Neural cell (in vitro differentiated cells): ENCODE results near the gene SYT17. TPM values are rescaled to one million over a fixed set of nuclear protein-coding genes. Genes with fewer than 3 reads are reported as not detected.

ENCODE experiments used
- H2AFZ ChIP-seq: fragments of 200-600, 300-800 bp; sonication (generic), shearing (Covaris generic); 2 replicates; pipeline ENCODE4 v1.6.0; 2014; ENCODE audit warnings: low read depth, mild to moderate bottlenecking, antibody characterized with exemption, low read length, moderate library complexity
- H3F3A ChIP-seq: fragments of 200-600 bp; shearing (Covaris generic); 2 replicates; pipeline ENCODE4 v1.6.1; 2016; ENCODE audit warnings: mild to moderate bottlenecking, moderate library complexity, mixed read lengths, antibody characterized with exemption, low read length; ENCODE audit not compliant: insufficient read depth, poor library complexity, severe bottlenecking
- H3K27ac ChIP-seq: fragments of 200-600, 300-800 bp; sonication (generic), shearing (Covaris generic); 2 replicates; pipeline ENCODE4 v1.5.1; 2014; ENCODE audit warnings: mild to moderate bottlenecking, low read length, moderate library complexity
- H3K27me3 ChIP-seq: fragments of 300-800, 200-600 bp; sonication (generic), shearing (Covaris generic); 2 replicates; pipeline ENCODE4 v1.6.0; 2014; ENCODE audit warnings: mild to moderate bottlenecking, low read depth, low read length, moderate library complexity; ENCODE audit not compliant: insufficient read depth
- H3K36me3 ChIP-seq: fragments of 300-800, 200-600 bp; sonication (generic), shearing (Covaris generic); 2 replicates; pipeline ENCODE4 v1.5.1; 2014; ENCODE audit warnings: mild to moderate bottlenecking, antibody characterized with exemption, low read length, moderate library complexity; ENCODE audit not compliant: insufficient read depth
- H3K4me2 ChIP-seq: fragments of 300-800, 200-600 bp; sonication (generic), shearing (Covaris generic); 2 replicates; pipeline ENCODE4 v1.6.0; 2014; ENCODE audit warnings: mild to moderate bottlenecking, low read length
- H3K4me3 ChIP-seq: fragments of 300-800, 200-600 bp; sonication (generic), shearing (Covaris generic); 2 replicates; pipeline ENCODE4 v1.5.1; 2014; ENCODE audit warnings: mild to moderate bottlenecking, low read length, moderate library complexity
- H3K79me2 ChIP-seq: fragments of 200-600 bp; shearing (Covaris generic); replicated peaks from 2 replicates; pipeline ENCODE4 v1.6.0; 2014; ENCODE audit warnings: mild to moderate bottlenecking, low read length, moderate library complexity; ENCODE audit not compliant: insufficient read depth
- H3K9ac ChIP-seq: fragments of 300-800, 200-600 bp; sonication (generic), shearing (Covaris generic); 2 replicates; pipeline ENCODE4 v1.6.1; 2016; ENCODE audit warnings: mild to moderate bottlenecking, low read length, mixed read lengths
- H3K9me2 ChIP-seq: fragments of 200-600 bp; shearing (Covaris generic); 2 replicates; pipeline ENCODE4 v1.6.1; 2016; ENCODE audit warnings: mild to moderate bottlenecking, low read length, mixed read lengths; ENCODE audit not compliant: insufficient read depth
- H3K9me3 ChIP-seq: fragments of 200-600, 300-800 bp; sonication (generic), shearing (Covaris generic); 2 replicates; pipeline ENCODE4 v1.6.1; 2016; ENCODE audit warnings: mild to moderate bottlenecking, mixed run types, low read length, moderate library complexity, mixed read lengths
- H4K20me1 ChIP-seq: fragments of 200-600 bp; shearing (Covaris generic); 2 replicates; pipeline ENCODE4 v1.6.1; 2016; ENCODE audit warnings: mild to moderate bottlenecking, mixed run types; ENCODE audit not compliant: insufficient read depth
- EP300 ChIP-seq: fragments of 450-650 bp; conservative IDR thresholded peaks from 2 replicates; pipeline ENCODE4 v1.6.1; 2014; ENCODE audit warnings: antibody characterized with exemption, mild to moderate bottlenecking, moderate library complexity; ENCODE audit not compliant: poor library complexity, severe bottlenecking
- EZH2 ChIP-seq: fragments of 200-600, 300-800 bp; shearing (Covaris generic), sonication (generic); IDR thresholded peaks from 2 replicates; pipeline ENCODE4 v1.6.1; 2014; ENCODE audit warnings: antibody characterized with exemption, low read length, borderline replicate concordance, mild to moderate bottlenecking; ENCODE audit not compliant: insufficient read depth, poor library complexity, severe bottlenecking
- MXI1 ChIP-seq: fragments of 450-650 bp; conservative IDR thresholded peaks from 2 replicates; pipeline ENCODE4 v1.6.1; 2014; ENCODE audit warnings: antibody characterized with exemption, mild to moderate bottlenecking; ENCODE audit not compliant: poor library complexity, severe bottlenecking
- POLR2AphosphoS5 ChIP-seq: IDR thresholded peaks from 2 replicates; pipeline ENCODE4 v1.6.1; 2012
- RAD21 ChIP-seq: fragments of 450-650 bp; conservative IDR thresholded peaks from 2 replicates; pipeline ENCODE4 v1.6.1; 2014; ENCODE audit warnings: antibody characterized with exemption, mild to moderate bottlenecking, moderate library complexity
- SMC3 ChIP-seq: fragments of 450-650 bp; conservative IDR thresholded peaks from 2 replicates; pipeline ENCODE4 v1.6.1; 2014; ENCODE audit warnings: antibody characterized with exemption, mild to moderate bottlenecking, moderate library complexity; ENCODE audit not compliant: poor library complexity
- TAF1 ChIP-seq: IDR thresholded peaks from 2 replicates; pipeline ENCODE4 v1.6.1; 2012; ENCODE audit warnings: low read depth
- polyA plus RNA-seq: library from polyadenylated mRNA; depleted of rRNA; stranded (reverse); fragments of >200 nt; gene quantifications from 2 replicates; pipeline ENCODE4 v1.2.3, GENCODE V29; 2014
- TF ChIP-seq, protein P1 (sequence below): fragments of 450-650 bp; IDR thresholded peaks from 2 replicates; pipeline ENCODE4 v1.5.1; 2014; ENCODE audit warnings: antibody characterized with exemption, mild to moderate bottlenecking, moderate library complexity; ENCODE audit not compliant: poor library complexity, severe bottlenecking
- TF ChIP-seq, protein P2 (sequence below): IDR thresholded peaks from 2 replicates; pipeline ENCODE4 v1.6.1; 2012; ENCODE audit warnings: borderline replicate concordance

Gene SYT17
- polyA plus RNA-seq, 1 donor from 2014 or later: 3.0 TPM

DNA sequence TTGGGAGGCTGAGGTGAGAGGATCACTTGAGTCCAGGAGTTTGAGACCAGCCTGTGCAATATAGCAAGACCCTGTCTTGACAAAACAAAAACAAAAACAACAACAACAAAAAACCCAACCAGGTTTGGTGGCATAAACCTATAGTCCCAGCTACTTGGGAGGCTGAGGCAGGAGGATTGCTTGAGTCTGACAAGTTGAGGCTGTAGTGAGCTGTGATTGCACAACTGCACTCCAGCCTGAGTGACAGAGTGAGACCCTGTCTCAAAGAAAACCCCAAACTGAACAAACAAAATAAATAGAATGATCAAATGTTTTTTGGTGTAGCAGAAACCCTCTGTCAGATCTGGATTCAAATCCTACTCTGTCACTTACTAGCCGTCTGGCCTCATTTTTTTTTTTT lies 16.0 kb upstream of the SYT17 start:
- H3K9me2 ChIP-seq: no peaks in the 10 kb centered on the region
- no peaks in the 10 kb centered on the region for H3F3A ChIP-seq
- no peak overlapping the region for H3K4me2 ChIP-seq
- H2AFZ ChIP-seq: no peak overlapping the region
- H3K36me3 ChIP-seq: no peaks in the 10 kb centered on the region
- H3K9ac ChIP-seq: no peak overlapping the region
- H3K9me3 ChIP-seq: no peaks in the 10 kb centered on the region
- no peaks in the 10 kb centered on the region for H3K27me3 ChIP-seq
- TF ChIP-seq RAD21: no peak
- TF ChIP-seq, protein P1, sequence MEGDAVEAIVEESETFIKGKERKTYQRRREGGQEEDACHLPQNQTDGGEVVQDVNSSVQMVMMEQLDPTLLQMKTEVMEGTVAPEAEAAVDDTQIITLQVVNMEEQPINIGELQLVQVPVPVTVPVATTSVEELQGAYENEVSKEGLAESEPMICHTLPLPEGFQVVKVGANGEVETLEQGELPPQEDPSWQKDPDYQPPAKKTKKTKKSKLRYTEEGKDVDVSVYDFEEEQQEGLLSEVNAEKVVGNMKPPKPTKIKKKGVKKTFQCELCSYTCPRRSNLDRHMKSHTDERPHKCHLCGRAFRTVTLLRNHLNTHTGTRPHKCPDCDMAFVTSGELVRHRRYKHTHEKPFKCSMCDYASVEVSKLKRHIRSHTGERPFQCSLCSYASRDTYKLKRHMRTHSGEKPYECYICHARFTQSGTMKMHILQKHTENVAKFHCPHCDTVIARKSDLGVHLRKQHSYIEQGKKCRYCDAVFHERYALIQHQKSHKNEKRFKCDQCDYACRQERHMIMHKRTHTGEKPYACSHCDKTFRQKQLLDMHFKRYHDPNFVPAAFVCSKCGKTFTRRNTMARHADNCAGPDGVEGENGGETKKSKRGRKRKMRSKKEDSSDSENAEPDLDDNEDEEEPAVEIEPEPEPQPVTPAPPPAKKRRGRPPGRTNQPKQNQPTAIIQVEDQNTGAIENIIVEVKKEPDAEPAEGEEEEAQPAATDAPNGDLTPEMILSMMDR: no peak
- no peak for TF ChIP-seq TAF1
- TF ChIP-seq EP300: no peak
- TF ChIP-seq MXI1: no peak
- TF ChIP-seq, protein P2, sequence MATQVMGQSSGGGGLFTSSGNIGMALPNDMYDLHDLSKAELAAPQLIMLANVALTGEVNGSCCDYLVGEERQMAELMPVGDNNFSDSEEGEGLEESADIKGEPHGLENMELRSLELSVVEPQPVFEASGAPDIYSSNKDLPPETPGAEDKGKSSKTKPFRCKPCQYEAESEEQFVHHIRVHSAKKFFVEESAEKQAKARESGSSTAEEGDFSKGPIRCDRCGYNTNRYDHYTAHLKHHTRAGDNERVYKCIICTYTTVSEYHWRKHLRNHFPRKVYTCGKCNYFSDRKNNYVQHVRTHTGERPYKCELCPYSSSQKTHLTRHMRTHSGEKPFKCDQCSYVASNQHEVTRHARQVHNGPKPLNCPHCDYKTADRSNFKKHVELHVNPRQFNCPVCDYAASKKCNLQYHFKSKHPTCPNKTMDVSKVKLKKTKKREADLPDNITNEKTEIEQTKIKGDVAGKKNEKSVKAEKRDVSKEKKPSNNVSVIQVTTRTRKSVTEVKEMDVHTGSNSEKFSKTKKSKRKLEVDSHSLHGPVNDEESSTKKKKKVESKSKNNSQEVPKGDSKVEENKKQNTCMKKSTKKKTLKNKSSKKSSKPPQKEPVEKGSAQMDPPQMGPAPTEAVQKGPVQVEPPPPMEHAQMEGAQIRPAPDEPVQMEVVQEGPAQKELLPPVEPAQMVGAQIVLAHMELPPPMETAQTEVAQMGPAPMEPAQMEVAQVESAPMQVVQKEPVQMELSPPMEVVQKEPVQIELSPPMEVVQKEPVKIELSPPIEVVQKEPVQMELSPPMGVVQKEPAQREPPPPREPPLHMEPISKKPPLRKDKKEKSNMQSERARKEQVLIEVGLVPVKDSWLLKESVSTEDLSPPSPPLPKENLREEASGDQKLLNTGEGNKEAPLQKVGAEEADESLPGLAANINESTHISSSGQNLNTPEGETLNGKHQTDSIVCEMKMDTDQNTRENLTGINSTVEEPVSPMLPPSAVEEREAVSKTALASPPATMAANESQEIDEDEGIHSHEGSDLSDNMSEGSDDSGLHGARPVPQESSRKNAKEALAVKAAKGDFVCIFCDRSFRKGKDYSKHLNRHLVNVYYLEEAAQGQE: no peak
- no peak for TF ChIP-seq POLR2AphosphoS5
- no peak for TF ChIP-seq EZH2
- no peak for TF ChIP-seq SMC3
- no peaks in the 10 kb centered on the region for H3K79me2 ChIP-seq
- no peaks in the 10 kb centered on the region for H4K20me1 ChIP-seq
- no peak overlapping the region for H3K27ac ChIP-seq
- no peak overlapping the region for H3K4me3 ChIP-seq

DNA sequence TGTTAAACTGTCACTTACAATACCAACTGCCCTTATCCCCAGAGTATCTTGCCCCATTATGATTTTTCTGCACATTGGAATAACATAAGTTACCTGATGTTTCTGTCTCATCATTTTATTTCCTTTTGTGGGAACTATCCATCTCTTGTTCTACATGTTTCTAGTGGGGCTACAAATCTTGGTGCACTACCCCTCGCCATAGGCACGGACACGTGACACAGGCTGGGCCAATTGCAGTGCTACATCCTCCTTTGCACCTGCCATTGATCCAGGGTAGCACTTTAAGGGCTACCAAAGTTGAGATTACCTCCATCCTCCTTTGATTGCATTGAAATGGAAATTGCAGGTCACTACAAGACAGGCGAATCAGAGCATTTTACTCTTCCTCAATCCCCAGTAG lies 14.2 kb upstream of the SYT17 start:
- no peaks in the 10 kb centered on the region for H3K36me3 ChIP-seq
- H3K9me3 ChIP-seq: no peaks in the 10 kb centered on the region
- no peak for TF ChIP-seq EP300
- TF ChIP-seq, protein P2: no peak
- no peak for TF ChIP-seq MXI1
- TF ChIP-seq RAD21: no peak
- TF ChIP-seq, protein P1: no peak
- TF ChIP-seq POLR2AphosphoS5: no peak
- H2AFZ ChIP-seq: no peak overlapping the region
- no peaks in the 10 kb centered on the region for H4K20me1 ChIP-seq
- H3K9me2 ChIP-seq: no peaks in the 10 kb centered on the region
- H3F3A ChIP-seq: no peaks in the 10 kb centered on the region
- H3K9ac ChIP-seq: no peak overlapping the region
- no peaks in the 10 kb centered on the region for H3K27me3 ChIP-seq
- no peak overlapping the region for H3K4me2 ChIP-seq
- H3K4me3 ChIP-seq: no peak overlapping the region
- no peak overlapping the region for H3K27ac ChIP-seq
- no peaks in the 10 kb centered on the region for H3K79me2 ChIP-seq
